GM12878 (cell line): ENCODE results near the gene PSMB9. TPM values are rescaled to one million over a fixed set of nuclear protein-coding genes. Genes with fewer than 3 reads are reported as not detected.

ENCODE experiments used
- ASH2L ChIP-seq: fragments of 300-600, 200-600 bp; sonication (generic); IDR thresholded peaks from 2 replicates; pipeline ENCODE4 v1.6.1; 2017; ENCODE audit warnings: low read depth, mild to moderate bottlenecking, borderline replicate concordance
- CREB1 ChIP-seq: IDR thresholded peaks from 2 replicates; pipeline ENCODE4 v1.6.1; 2012; ENCODE audit warnings: low read depth, mild to moderate bottlenecking, inconsistent platforms
- DPF2 ChIP-seq: fragments of 450-650 bp; IDR thresholded peaks from 2 replicates; pipeline ENCODE4 v1.6.1; 2017; ENCODE audit warnings: mild to moderate bottlenecking
- FOXK2 ChIP-seq: fragments of 450-650 bp; IDR thresholded peaks from 2 replicates; pipeline ENCODE4 v1.6.1; 2017; ENCODE audit warnings: mild to moderate bottlenecking, moderate library complexity
- HDGF ChIP-seq: fragments of 450-650 bp; IDR thresholded peaks from 2 replicates; pipeline ENCODE4 v1.6.1; 2016; ENCODE audit warnings: antibody characterized with exemption
- JUND ChIP-seq: IDR thresholded peaks from 2 replicates; pipeline ENCODE4 v1.6.1; 2012; ENCODE audit warnings: low read depth, mild to moderate bottlenecking, low read length, improper control_type of control experiment, moderate library complexity
- KDM1A ChIP-seq: fragments of 200-600 bp; sonication (generic); IDR thresholded peaks from 2 replicates; pipeline ENCODE4 v1.6.1; 2016; ENCODE audit warnings: borderline replicate concordance
- MXI1 ChIP-seq: fragments of 150-350 bp; IDR thresholded peaks from 2 replicates; pipeline ENCODE4 v1.6.1; 2011; ENCODE audit warnings: low read depth, mild to moderate bottlenecking, inconsistent platforms, low read length, improper control_type of control experiment
- PAX5 ChIP-seq: IDR thresholded peaks from 2 replicates; pipeline ENCODE4 v1.6.1; 2011; ENCODE audit warnings: low read depth, low read length, borderline replicate concordance
- PBX3 ChIP-seq: IDR thresholded peaks from 2 replicates; pipeline ENCODE4 v1.6.1; 2011; ENCODE audit warnings: mild to moderate bottlenecking, low read depth, low read length, moderate library complexity; ENCODE audit not compliant: insufficient replicate concordance
- RAD51 ChIP-seq: fragments of 450-650 bp; IDR thresholded peaks from 2 replicates; pipeline ENCODE4 v1.6.1; 2016; ENCODE audit warnings: moderate library complexity, mild to moderate bottlenecking, inconsistent platforms
- RFX5 ChIP-seq: IDR thresholded peaks from 2 replicates; pipeline ENCODE4 v1.6.1; 2011; ENCODE audit warnings: low read depth, low read length, improper control_type of control experiment
- STAT1 ChIP-seq: fragments of 450-650 bp; conservative IDR thresholded peaks from 2 replicates; pipeline ENCODE4 v1.6.1; 2014; ENCODE audit warnings: antibody characterized with exemption, mild to moderate bottlenecking
- TBL1XR1 ChIP-seq: IDR thresholded peaks from 2 replicates; pipeline ENCODE4 v1.6.1; 2012; ENCODE audit warnings: low read depth, low read length, improper control_type of control experiment
- USF1 ChIP-seq: IDR thresholded peaks from 2 replicates; pipeline ENCODE4 v1.6.1; 2011; ENCODE audit warnings: borderline replicate concordance, low read depth, mild to moderate bottlenecking, moderate library complexity, mixed read lengths, low read length; ENCODE audit not compliant: insufficient read depth; ENCODE audit errors: extremely low read length
- YBX1 ChIP-seq: fragments of 450-650 bp; IDR thresholded peaks from 2 replicates; pipeline ENCODE4 v1.6.1; 2016; ENCODE audit warnings: antibody characterized with exemption
- ZBTB33 ChIP-seq: fragments of 450-650 bp; IDR thresholded peaks from 2 replicates; pipeline ENCODE4 v1.6.1; 2017; ENCODE audit warnings: mild to moderate bottlenecking
- ZZZ3 ChIP-seq: IDR thresholded peaks from 2 replicates; pipeline ENCODE4 v1.6.1; 2011; ENCODE audit warnings: low read depth; ENCODE audit not compliant: control insufficient read depth, insufficient read length
- polyA plus RNA-seq, 11 experiments: library from polyadenylated mRNA; depleted of rRNA in 4 of 11; unstranded in 6 of 11; stranded (reverse) in 5 of 11; fragments of >200 nt; fragmentation: Nextera tagmentation in 4 of 11; fragmentation: Illumina TruSeq in 1 of 11; extraction: Ambion mirVana in 4 of 11; extraction: Trizol in 1 of 11; gene quantifications; 1 replicate in 1 of 11; 2 replicates in 10 of 11; pipeline versions ENCODE4 v1.2.1 to v1.2.3, GENCODE V29; 2011 to 2016; ENCODE audit warnings: inconsistent platforms in 2 of 11, missing spikeins in 2 of 11, low read depth in 1 of 11
- total RNA-seq, 4 experiments: library from RNA; depleted of rRNA in 3 of 4; stranded (reverse); fragments of >200 nt in 3 of 4; fragmentation: Illumina TruSeq in 1 of 4; extraction: Trizol in 1 of 4; gene quantifications; 2 replicates each; pipeline versions ENCODE4 v1.2.1 to v1.2.3, GENCODE V29; 2013 to 2021
- TF ChIP-seq, protein P1 (sequence below): IDR thresholded peaks from 2 replicates; pipeline ENCODE4 v1.6.1; 2011; ENCODE audit warnings: borderline replicate concordance, low read depth, mild to moderate bottlenecking, moderate library complexity, low read length; ENCODE audit not compliant: insufficient read depth, poor library complexity, severe bottlenecking
- TF ChIP-seq, protein P2 (sequence below): fragments of 450-650 bp; IDR thresholded peaks from 2 replicates; pipeline ENCODE4 v1.6.1; 2018; ENCODE audit warnings: borderline replicate concordance, mild to moderate bottlenecking; ENCODE audit not compliant: partially characterized antibody
- TF ChIP-seq, protein P3 (sequence below): IDR thresholded peaks from 2 replicates; pipeline ENCODE4 v1.6.1; 2012; ENCODE audit warnings: low read depth, low read length, improper control_type of control experiment

Gene PSMB9
- total and polyA plus RNA-seq, 10 of the 15 experiments (the other 5 are each of a cell fraction or from before 2014, with no cell fraction given) = 167 to 517 (median 275) TPM

GRCh38 chr6:32852018-32852843 is 1.8 kb upstream of the PSMB9 start (continued):
- no peak for TF ChIP-seq KDM1A
- no peak for TF ChIP-seq DPF2
- no peak for TF ChIP-seq YBX1
- TF ChIP-seq, protein P1, sequence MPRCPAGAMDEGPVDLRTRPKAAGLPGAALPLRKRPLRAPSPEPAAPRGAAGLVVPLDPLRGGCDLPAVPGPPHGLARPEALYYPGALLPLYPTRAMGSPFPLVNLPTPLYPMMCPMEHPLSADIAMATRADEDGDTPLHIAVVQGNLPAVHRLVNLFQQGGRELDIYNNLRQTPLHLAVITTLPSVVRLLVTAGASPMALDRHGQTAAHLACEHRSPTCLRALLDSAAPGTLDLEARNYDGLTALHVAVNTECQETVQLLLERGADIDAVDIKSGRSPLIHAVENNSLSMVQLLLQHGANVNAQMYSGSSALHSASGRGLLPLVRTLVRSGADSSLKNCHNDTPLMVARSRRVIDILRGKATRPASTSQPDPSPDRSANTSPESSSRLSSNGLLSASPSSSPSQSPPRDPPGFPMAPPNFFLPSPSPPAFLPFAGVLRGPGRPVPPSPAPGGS = no peak
- no peak for TF ChIP-seq PAX5
- TF ChIP-seq PBX3 = no peak
- no peak for TF ChIP-seq STAT1
- TF ChIP-seq, protein P2, sequence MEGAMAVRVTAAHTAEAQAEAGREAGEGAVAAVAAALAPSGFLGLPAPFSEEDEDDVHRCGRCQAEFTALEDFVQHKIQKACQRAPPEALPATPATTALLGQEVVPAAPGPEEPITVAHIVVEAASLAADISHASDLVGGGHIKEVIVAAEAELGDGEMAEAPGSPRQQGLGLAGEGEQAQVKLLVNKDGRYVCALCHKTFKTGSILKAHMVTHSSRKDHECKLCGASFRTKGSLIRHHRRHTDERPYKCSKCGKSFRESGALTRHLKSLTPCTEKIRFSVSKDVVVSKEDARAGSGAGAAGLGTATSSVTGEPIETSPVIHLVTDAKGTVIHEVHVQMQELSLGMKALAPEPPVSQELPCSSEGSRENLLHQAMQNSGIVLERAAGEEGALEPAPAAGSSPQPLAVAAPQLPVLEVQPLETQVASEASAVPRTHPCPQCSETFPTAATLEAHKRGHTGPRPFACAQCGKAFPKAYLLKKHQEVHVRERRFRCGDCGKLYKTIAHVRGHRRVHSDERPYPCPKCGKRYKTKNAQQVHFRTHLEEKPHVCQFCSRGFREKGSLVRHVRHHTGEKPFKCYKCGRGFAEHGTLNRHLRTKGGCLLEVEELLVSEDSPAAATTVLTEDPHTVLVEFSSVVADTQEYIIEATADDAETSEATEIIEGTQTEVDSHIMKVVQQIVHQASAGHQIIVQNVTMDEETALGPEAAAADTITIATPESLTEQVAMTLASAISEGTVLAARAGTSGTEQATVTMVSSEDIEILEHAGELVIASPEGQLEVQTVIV = no peak
- no peak for TF ChIP-seq FOXK2
- TF ChIP-seq CREB1 = no peak
- TF ChIP-seq MXI1 = no peak; the same call in 1 of the 2 replicates
- no peak for TF ChIP-seq ZZZ3
- TF ChIP-seq TBL1XR1 = no peak
- no peak for TF ChIP-seq ZBTB33
- 0 out of 2 replicates have a peak, but pooled peaks have one; percentile 31 for TF ChIP-seq HDGF
- TF ChIP-seq RFX5 = no peak
- no peak for TF ChIP-seq JUND
- TF ChIP-seq, protein P3, sequence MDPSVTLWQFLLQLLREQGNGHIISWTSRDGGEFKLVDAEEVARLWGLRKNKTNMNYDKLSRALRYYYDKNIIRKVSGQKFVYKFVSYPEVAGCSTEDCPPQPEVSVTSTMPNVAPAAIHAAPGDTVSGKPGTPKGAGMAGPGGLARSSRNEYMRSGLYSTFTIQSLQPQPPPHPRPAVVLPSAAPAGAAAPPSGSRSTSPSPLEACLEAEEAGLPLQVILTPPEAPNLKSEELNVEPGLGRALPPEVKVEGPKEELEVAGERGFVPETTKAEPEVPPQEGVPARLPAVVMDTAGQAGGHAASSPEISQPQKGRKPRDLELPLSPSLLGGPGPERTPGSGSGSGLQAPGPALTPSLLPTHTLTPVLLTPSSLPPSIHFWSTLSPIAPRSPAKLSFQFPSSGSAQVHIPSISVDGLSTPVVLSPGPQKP = 0 out of 2 replicates have a peak, but pooled peaks have one; percentile 39
- peak; percentile 73 for TF ChIP-seq RAD51
- no peak for TF ChIP-seq ASH2L
- peak; percentile 46 for TF ChIP-seq USF1
